Keratinocyte (primary cell): ENCODE measurements around the gene NID2.

Source experiments
- CTCF ChIP-seq, 3 experiments: IDR thresholded peaks in 1 of 3; conservative IDR thresholded peaks in 1 of 3; optimal IDR thresholded peaks in 1 of 3; 2 replicates in 2 of 3; 3 replicates in 1 of 3; pipeline versions ENCODE3 to v1.5.1; 2011; ENCODE audit warnings: low read length in 3 of 3, mild to moderate bottlenecking in 3 of 3, moderate library complexity in 2 of 3, control low read depth in 1 of 3, inconsistent platforms in 1 of 3; ENCODE audit not compliant: insufficient read depth in 2 of 3; ENCODE audit errors: extremely low read depth in 1 of 3
- EZH2 ChIP-seq: IDR thresholded peaks from one replicate; pipeline ENCODE4 v1.6.1; 2012; ENCODE audit warnings: inconsistent platforms, mild to moderate bottlenecking, low read length, moderate library complexity

GRCh38 chr14:52011523-52011922, 57.3 kb downstream of the NID2 start:
- TF ChIP-seq CTCF (optimal IDR thresholded peaks at IDR 0.05 in 1 of 3, IDR thresholded peaks at IDR 0.05 in 1 of 3, conservative IDR thresholded peaks at IDR 0.05 in 1 of 3; ENCODE audit: extremely low read depth in 1 of 3, insufficient read depth in 2 of 3, low read length in 3 of 3) = no peak
- no peak for TF ChIP-seq EZH2
